ENCODE results near the gene SLC37A1. TPM values are rescaled to one million over a fixed set of nuclear protein-coding genes. Genes with fewer than 3 reads are reported as not detected.

SLC37A1 gene
- total RNA-seq, 1 experiment from 2014 or later, result 37.7 TPM

GRCh38 chr21:42465008-42465802, 48.4 kb upstream of the SLC37A1 start:
- no peaks in the 10 kb centered on the region; a peak in 1 of 7 replicates for H3K36me3 Mint-ChIP-seq (ENCODE audit: insufficient read depth in 1 of 3, low read depth in 3 of 3)
- peaks cover 7% of the 10 kb centered on the region for H3K27me3 Mint-ChIP-seq (ENCODE audit: low read depth)

More at GRCh38 chr21:42465008-42465802, 48.4 kb upstream of the SLC37A1 start:
- H3K9ac ChIP-seq (ENCODE audit: extremely low read depth, insufficient read length, low read length), result no peak overlapping the region
- H3K79me2 ChIP-seq (ENCODE audit: insufficient read depth, low read length), result no peaks in the 10 kb centered on the region
- TF ChIP-seq CTCF (conservative IDR thresholded peaks at IDR 0.05), result no peak
- no peak overlapping the region for H3K23ac ChIP-seq (ENCODE audit: insufficient read length, low read depth, low read length)
- no peak overlapping the region; a peak in 1 of 5 replicates for H3K4me3 Mint-ChIP-seq
- no peak overlapping the region for H2BK120ac ChIP-seq (ENCODE audit: low read depth, low read length, poor library complexity, severe bottlenecking)
- no peak overlapping the region for H3K4ac ChIP-seq (ENCODE audit: low read depth, low read length)
- no peak overlapping the region for H3K27ac ChIP-seq (ENCODE audit: insufficient read length, low read depth, low read length)
- H3K9me3 ChIP-seq (ENCODE audit: control insufficient read depth, low read depth, low read length), result no peaks in the 10 kb centered on the region
- no peak overlapping the region for H4K5ac ChIP-seq (ENCODE audit: insufficient read length, low read depth, low read length)
- no peak overlapping the region for H2BK12ac ChIP-seq (ENCODE audit: insufficient read length, low read depth, low read length)
- no peak overlapping the region for H3K4me2 ChIP-seq (ENCODE audit: insufficient read depth, insufficient read length, low read length)
- no peak overlapping the region for H2BK5ac ChIP-seq (ENCODE audit: insufficient read length, low read length)
- no peak overlapping the region for H2AFZ ChIP-seq (ENCODE audit: low read length)
- H3K56ac ChIP-seq (ENCODE audit: insufficient read length, low read depth, low read length), result no peak overlapping the region
- no peaks in the 10 kb centered on the region for H4K20me1 ChIP-seq (ENCODE audit: control insufficient read depth, insufficient read depth, insufficient read length)
- peaks cover 59 to 65% of the 10 kb centered on the region in 2 experiments for H3K4me1 Mint-ChIP-seq
- no CpG with 5 or more reads among the region's 8 CpGs for WGBS (ENCODE audit: extremely low coverage, insufficient read length, low lambda C conversion rate)
- H3K27me3 ChIP-seq (ENCODE audit: insufficient read depth, low read length), result no peaks in the 10 kb centered on the region
- no peaks in the 10 kb centered on the region for H3K79me1 ChIP-seq (ENCODE audit: insufficient read depth, low read depth, low read length, poor library complexity, severe bottlenecking)
- H3K23me2 ChIP-seq (ENCODE audit: insufficient read length, low read depth, low read length, poor library complexity, severe bottlenecking), result no peaks in the 10 kb centered on the region
- H2BK20ac ChIP-seq (ENCODE audit: low read depth, low read length, poor library complexity, severe bottlenecking), result no peak overlapping the region
- no peak overlapping the region for H2AK5ac ChIP-seq (ENCODE audit: insufficient read length, low read length)
- H3K4me1 ChIP-seq (ENCODE audit: insufficient read depth, low read length), result peaks cover 11% of the 10 kb centered on the region; the same call in 1 of the 2 replicates
- no peak overlapping the region for H3K14ac ChIP-seq (ENCODE audit: insufficient read depth, low read length)
- H3K27ac Mint-ChIP-seq, result peak overlapping the region in 2 of 3 experiments; percentile 8 to 78; a peak in 3 of 7 replicates
- no peak overlapping the region for H3T11ph ChIP-seq (ENCODE audit: low read length)
- no peak overlapping the region for H3K18ac ChIP-seq (ENCODE audit: insufficient read length, low read depth, low read length)
- H3K9me3 Mint-ChIP-seq, result peaks cover 0 to 1% of the 10 kb centered on the region in 2 experiments; a peak in 1 of 5 replicates
- no peak overlapping the region for H2BK15ac ChIP-seq (ENCODE audit: low read depth, low read length)
- H4K91ac ChIP-seq (ENCODE audit: insufficient read length, low read depth, low read length), result no peak overlapping the region
- no peak for DNase-seq
- H4K8ac ChIP-seq (replicated peaks; ENCODE audit: insufficient read length, low read depth, low read length), result no peak overlapping the region
